Activated T-helper 1 cell treated with anti-CD3 and anti-CD28 coated beads, Interleukin-2, amount 50 U/mL, for 16 hours (primary cell): ENCODE results near the gene STAT2.
A peak's percentile ranks its signal among the peaks of the same experiment; 100 is the strongest.
"Not testable (repeated sequence)": the region's sequence is repeated elsewhere in the genome, so short reads cannot be mapped to it uniquely, and the experiment has no call there.

Experiments used
- DNase-seq, 2 donors: peaks; one replicate each; pipeline ENCODE4 v3.0.0-alpha.2; 2020; ENCODE audit warnings: low read depth in 1 of 2, low spot score in 1 of 2

Gene STAT2

DNA sequence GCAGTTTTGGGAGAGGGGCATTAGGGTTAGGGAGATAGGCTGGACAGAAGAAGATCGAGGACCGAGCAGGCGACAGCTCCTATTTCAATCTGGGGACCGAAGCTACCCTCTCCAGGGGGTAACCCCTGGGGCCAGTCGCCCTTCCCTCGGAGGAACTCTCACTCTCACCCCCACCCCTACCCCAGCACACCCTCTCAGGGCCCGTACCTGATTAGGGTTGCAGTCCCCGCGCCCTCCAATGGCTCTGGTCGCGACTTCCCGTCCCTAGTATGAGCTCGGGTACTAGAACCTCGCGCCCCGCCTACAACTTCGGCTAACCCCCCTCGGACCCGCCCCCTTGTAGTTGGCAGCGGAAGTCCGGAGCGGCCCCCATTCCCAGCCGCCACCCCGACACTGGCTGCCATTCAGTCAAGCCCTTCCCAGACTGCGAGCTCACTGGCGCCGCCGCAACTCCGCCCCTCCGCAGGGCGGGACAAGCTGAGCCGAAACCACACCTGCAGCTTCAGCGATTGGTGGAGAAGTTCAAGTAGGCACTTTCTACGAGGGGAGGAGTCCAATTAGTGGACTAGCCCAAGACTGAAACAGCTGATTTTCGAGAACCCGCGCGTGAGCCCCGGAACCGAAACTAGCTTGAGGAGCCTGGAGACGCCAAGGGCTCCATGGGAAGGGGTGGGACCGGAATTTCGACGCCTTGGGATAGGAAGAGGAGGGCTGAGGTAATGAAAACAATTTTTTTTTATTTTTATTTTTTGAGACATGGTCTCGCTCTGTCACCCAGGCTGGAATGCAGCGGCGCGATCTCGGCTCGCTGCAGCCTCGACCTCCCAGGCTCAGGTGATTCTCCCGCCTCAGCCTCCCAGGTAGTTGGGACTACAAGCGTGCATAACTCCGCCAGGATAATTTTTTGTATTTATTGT, at the start of gene STAT2:
Gene STAT2 (minus strand): TSS at position 257 of the 917 bp plus-strand sequence. CDS start 3,536 bp downstream, outside the sequence.
- peak; percentile 98 to 99 for DNase-seq

DNA sequence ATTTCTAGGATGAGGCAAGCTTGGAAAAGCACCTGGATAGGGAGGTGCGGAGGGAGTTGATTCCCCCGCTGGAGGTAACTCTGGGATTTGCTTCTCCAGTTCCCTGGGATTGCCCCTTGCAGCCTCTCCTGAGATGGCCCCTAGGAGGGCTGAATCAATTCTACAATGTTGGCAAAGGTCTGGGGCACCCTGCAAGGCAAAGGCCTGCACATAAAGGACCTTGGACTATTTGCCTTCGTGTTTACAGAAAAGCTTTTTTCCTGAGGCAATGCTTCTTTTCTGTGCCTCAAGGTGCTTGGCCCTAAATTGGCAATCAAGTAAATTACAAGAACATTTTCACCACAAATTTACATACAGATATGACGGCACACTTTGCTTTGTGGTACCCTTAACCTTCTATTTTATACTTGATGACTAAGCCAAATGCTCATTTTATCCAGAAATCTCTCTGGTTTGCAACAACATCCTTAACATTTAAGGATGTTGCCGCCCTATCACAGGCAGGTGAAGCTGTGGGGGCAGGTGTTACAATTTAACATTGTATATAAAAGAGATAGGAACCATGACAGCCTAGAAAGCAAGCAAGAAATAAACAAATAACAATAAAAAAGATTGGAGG, 49.0 kb upstream of the STAT2 start:
- no peak for DNase-seq

DNA sequence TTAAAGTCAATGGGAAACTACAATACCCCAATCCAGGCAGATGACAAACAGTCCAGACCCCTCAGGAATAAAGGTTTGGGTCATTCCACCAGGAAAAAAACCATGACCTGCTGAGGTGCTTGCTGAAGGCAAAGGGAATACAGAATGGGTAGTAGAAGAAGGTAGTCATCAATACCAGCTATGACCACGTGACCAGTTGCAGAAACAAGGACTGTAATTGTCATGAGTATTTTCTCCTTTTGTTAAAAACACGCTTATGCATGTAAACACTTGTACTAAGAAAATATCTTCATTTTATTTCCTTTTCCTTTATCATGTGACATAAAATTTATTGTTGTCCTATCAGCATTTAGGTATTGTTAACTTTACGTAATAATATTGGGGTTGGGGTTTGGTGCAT, 44.3 kb upstream of the STAT2 start:
- not testable (repeated sequence) for DNase-seq

DNA sequence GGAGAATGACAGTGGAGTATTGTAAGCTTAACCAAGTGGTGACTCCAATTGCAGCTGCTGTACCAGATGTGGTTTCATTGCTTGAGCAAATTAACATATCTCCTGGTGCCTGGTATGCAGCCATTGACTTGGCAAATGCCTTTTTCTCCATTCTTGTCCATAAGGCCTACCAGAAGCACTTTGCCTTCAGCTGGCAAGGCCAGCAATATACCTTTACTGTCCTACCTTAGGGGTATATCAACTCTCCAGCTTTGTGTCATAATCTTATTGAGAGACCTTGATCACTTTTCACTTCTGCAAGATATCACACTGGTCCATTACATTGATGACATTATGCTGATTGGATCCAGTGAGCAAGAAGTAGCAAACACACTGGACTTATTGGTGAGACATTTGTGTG, 41.7 kb upstream of the STAT2 start:
- DNase-seq, result not testable (repeated sequence)

DNA sequence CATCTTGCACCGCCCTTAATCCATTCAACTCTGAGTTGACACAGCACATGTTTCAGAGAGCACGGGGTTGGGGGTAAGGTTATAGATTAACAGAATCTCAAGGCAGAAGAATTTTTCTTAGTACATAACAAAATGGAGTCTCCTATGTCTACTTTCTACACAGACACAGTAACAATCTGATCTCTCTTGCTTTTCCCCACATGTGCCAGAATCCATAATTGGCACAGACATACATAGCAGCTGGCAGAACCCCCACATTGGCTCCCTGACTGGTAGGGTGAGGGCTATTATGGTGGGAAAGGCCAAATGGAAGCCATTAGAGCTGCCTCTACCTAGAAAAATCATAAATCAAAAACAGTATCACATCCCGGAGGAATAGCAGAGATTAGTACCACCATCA, 41.2 kb upstream of the STAT2 start:
- not testable (repeated sequence) for DNase-seq

DNA sequence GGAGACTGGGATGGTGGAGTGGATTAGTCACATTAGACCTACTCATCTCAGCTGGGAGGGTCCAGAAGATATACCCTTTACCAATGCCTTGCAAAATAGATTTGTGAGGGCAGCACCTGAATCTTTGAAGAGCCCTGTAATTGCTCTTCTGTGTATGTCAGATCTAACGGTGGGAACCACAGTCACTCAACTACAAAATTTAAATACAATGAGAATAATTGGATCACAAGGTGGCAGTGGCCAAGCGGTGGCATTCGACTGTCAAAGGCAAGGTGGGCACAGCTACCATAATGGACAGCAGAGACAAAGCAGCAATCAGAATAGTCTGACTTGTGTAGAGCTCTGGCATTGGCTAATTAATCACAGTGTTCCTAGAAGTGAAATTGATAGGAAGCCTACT, 39.6 kb upstream of the STAT2 start:
- not testable (repeated sequence) for DNase-seq

DNA sequence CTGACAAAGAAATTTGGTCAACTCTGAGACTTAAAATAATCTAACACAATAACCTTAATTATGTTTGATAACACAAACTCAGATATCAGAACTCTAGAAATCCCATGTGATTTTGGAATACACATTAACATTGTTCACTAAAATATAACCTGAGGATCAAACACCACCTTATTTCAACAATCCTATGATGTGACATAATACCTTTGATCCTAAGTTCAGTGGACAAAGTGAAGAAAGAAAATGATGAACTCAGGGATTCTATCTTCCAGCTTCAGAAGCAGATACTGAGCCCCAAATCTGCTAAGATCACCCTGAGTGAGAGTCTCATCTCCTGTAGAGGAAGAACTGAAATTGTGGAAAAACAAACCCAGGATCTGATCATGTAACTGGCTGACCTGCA, 38.4 kb upstream of the STAT2 start:
- DNase-seq, result no peak

DNA sequence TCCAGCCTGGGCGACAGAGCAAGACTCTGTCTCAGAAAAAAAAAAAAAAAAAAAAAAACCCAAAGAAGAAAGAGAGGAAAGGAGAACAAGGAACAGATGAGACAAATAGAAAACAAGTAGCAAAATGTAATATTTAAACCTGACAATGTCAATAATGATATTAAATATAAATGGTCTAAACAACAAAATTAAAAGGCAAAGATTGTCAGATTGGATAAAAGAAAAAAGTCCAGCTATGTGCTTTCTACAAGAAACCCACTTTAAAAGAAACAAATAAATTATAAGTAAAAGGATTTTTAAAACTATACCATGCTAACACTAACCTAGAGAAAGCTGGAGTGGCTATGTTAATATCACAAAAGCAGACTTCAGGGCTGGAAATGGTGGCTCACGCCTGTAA, 32.4 kb upstream of the STAT2 start:
- no peak for DNase-seq

DNA sequence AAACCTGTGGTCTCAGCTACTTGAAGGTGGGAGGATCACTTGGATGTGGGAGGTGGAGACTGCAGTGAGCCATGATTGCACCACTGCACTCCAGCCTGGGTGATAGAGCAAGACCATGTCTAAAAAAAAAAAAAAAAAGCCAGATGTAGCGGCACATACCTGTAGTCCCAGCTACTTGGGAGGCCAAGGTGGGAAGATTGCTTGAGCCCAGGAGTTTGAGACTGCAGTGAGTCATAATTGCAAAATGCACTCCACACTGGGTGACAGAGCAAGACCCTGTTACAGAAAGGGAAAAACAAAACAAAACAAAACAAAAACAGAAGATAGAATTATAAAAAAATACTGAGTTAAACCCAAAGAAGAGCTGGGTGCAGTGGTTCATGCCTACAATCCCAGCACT, 31.8 kb upstream of the STAT2 start:
- DNase-seq, result no peak

DNA sequence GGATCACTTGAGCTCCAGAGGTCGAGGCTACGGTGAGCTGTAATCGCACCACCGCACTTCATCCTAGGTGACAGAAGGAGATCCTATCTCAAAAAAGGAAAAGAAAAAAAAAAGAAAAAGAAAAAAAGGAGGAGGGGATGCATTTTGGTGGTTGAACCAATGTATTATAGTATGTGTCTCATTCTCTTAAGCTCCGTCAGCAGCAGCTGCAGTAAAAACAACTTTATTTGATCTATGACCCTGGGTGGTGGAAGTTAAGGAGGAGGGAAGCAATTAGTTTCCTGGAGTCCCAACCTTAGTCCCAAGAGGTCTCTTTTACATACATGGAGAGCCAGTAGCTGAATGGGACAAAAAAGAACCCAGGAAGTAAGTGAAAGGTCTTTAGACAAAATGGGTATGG, 29.5 kb upstream of the STAT2 start:
- no peak for DNase-seq

DNA sequence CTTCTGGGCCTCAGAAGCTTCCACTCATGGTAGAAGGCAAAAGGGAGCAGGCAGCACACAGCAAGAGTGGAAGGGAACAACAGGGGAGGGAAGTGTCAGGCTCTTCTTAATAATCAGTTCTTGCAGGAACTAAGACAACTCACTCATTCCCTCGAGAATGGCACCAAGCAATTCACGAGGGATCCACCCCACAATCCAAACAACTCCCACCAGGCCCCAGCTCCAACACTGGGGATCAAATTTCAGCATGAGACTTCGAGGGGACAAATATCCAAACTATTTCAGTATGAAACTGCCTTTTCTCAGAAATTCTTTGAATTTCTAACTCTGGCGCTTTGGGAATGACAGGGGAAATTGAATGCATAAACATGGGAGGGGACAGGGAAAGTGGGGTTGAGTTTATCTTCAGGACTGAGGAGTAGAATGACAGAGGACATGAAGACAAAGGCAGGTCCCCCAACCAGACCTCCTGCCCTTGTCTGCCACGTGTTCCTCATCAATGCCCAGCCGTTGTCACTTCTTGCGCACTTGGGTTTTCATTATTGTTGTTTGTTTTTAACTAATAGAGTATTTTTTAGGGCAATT, 27.3 kb upstream of the STAT2 start:
- DNase-seq, result no peak

DNA sequence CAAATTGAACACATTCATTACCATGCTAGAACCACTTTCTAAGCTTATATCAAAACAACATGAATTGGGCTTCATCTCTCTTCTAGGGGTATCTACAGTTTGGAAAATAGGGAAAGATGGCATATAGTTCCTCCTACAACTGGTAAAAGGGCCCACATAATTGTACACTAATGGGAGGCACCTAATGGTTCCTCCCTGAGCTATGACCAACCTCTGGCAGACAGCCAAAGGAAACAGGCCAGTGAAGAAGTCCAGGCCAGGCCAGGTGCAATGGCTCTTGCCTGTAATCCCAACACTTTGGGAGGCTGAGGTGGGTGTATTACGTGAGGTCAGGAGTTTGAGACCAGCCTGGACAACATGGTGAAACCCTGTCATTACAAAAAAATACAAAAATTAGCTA, 26.0 kb upstream of the STAT2 start:
- DNase-seq, result no peak

DNA sequence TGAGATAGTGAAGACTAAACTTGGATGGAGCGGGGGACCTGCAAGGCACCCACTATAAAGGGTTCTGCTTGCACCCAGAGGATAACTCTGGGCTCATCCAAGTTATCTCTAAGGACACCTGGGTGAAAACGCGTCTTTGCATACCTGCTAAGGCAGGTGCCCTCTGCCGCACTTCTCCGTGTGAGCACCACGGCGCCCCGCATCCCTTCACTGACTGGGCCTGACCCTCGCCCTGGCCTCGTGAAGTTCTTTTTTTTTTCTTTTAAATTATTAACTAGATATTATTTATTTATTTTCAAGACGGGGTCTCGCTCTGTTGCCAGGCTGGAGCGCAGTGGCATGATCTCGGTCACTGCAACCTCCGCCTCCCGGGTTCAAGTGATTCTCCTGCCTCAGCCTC, 22.7 kb upstream of the STAT2 start:
- no peak for DNase-seq

DNA sequence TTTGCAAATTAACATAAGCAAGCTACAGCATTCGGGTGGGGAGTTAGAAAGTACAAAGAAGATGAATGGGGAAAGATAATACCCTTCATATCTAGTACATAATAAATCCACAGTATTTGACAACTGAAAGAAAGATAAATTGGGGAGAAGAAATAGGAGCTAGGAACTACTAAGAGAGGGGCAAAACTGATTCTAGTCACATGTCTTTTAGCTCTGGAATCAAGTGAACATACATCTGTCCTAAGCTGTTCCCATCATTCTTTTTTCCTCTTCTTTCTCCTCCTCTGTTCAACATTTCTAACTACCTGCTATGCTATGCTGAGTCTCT, 18.0 kb upstream of the STAT2 start:
- DNase-seq, result no peak

DNA sequence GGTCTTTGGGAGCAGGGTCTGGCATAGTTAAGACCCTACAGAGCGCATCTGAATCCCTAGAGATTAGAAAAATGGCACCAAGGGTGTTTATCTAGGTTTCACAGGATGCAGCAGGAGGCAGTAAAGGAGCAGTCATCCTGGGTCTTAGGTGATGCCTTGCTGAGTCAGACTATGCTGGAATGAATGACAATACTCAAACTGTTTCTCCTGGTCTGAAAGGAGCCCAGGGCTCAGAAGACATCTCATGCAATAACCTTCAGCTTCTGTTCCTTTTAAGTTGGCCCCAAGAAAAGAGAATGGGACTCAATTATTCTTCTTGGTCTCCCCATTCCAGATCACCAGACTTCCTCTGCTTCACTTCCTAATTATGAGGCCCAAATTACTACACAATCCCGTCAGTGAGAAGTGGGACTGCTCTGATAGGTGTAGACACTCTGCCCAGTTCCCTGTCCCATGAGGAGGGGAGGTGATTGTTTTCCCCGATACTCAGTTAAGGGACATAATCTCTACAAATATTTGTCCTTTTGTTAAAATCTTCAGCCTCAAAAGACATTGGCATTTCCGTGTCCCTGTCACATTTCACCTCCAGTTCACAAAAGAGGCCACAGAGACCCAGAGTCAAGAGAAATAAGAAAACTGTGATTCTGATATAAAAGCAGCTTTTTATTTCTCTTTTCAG, 17.5 kb upstream of the STAT2 start:
- DNase-seq, result no peak

DNA sequence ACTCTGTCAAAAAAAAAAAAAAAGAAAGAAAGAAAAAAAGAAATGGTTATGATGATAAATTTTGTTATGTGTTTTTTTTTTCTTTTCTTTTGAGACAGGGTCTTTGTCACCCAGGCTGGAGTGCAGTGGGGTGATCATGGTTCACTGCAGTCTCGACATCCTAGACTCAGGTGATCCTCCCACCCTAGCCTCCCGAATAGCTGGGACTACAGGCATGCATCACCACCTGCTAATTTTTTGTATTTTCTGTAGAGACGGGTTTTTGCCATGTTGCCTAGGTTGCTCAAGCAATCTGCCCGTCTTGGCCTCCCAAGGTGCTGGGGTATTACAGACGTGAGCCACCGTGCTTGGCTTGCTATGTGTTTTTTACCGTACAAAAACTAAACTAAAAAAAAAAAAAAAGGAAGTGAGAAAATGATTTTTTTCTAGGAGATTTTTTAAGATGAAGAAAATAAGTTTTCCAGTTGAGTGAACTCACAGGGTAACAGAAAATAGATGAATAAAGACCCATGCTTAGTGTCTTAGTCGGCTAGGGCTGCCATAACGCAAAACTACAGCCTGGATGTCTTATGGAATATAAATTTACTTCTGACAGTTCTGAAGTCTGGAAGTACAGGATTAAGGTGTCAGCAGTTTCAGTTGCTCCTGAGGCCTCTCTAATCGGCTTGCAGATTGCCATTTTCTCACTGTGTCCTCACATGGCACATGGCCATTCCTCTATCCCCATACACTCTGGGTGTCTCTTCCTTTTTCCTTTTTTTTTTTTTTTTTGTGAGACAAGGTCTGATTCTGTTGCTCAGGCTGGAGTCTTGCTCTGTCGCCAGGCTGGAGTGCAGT, 15.9 kb upstream of the STAT2 start:
- DNase-seq, result no peak

DNA sequence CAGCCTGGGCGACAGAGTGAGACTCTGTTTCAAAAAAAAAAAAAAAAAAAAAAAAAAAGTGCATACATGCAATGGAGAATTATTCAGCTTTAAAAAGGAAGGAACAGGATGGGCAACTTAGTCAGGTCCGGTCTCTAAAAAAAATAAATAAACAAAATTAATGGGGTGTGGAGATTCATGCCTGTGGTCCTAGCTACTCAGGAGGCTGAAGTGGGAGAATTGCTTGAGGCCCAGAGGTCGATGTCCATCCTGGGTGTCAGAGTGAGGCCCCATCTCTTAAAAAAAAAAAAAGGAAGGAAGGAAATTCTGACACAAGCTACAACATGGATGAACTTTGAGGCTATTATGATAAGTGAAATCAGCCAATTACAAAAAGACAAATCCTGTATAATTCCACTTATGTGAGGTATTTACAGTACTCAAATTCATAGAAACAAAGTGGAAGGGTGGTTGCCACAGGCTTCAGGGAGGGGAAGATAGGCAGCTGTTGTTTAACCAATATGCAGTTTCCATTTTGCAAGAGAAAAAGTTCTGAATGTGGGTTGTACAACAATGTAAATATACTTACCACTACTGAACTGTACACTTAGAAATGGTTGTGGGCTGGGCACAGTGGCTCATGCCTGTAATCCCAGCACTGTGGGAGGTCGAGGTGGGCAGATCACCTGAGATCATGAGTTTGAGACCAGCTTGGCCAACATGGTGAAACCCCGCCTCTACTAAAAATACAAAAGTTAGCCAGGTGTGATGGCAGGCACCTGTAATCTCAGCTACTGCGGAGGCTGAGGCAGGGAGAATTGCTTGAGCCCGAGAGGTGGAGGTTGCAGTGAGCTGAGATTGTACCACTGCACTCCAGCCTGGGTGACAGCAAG, 15.1 kb upstream of the STAT2 start:
- DNase-seq, result no peak

DNA sequence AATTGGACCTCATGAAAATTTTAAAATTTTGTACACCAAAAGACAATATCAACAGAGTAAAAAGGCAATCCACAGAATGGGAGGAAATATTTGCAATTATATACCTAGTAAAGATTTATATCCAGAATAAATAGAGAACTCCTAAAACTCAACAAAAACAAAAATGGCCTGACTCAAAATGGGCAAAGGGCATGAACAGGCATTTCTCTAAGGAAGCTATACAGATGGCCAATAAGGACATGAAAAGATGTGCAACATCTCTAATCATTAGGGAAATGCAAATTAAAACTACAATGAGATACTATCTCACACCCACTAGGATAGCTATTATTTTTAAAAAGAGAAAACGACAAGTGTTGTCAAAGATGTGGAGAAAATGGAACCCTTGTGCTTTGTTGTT, 13.6 kb upstream of the STAT2 start:
- no peak for DNase-seq

DNA sequence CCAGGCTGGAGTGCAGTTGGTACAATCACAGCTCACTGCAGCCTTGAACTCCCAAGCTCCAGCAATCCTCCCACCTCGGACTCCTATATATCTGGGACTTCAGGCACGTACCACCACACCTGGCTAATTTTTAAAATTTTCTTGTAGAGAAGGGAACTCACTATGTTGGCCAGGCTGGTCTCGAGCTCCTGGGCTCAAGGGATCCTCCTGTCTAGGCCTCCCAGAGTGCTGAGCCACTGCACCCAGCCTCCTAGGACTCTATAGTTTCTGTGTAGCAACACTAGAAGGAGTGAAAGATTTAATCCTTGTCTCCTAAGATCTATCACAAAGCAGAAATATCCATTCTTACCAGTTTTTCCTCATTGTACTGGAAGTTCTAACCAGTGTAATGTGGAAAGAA, 7.0 kb upstream of the STAT2 start:
- no peak for DNase-seq
